ENCODE results near the gene CD274. TPM values are rescaled to one million over a fixed set of nuclear protein-coding genes. Genes with fewer than 3 reads are reported as not detected.

Gene CD274
- total RNA-seq, 1 experiment from 2014 or later = 2.5 TPM

DNA sequence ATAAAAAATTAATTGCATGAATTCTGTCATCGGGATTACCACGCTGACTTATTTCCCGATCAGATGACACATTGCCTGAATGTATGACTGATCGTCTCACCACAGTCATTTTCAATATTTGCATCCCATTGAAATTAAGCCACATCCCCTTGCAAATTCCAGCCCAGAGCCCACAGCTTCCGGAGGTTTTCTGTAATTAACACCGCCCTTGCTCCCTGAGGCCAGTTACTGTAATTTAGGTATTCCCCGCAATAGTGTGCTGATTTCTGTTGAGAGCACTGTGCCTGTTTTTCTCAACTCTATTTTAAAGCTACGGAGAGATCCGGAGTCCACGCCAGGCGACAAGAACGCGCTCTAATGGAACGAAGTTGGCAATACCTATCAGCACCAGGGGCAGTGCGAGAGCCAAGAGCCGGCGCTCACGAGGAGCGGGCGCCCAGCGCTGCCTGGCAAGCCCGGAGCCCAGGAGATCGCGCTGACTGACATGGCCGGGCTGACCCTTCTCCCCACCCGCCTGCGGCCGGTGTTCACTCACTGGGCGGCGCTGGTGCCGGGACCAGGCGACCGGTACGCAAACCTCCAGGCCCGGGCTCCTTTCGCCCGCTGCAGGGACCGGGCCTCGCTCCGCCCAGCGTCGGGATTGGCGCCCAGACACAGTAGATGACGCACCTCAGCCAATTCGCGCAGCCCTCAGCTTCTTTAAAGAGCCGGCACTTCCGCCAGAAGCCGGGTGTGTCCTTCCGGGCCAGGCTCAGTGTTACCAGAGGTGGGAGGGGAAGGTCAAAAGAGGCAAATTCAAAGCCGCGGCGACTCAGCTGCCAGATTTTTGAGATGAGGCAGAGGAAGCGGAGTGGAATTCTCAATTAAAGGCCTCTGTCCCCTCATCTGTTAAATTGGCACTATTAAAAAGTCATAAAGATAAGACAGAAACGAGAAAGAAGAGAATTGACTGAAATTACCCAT is 12.8 kb upstream of the CD274 start, which contains the start of gene PLGRKT:
TSS of gene PLGRKT (minus strand) at position 672 of the 963 bp plus-strand sequence. CDS start 5,948 bp downstream, outside the sequence.
- Histone ChIP-seq H3K4me2 (ENCODE audit: low read length) (peak within 1 kb of the TSS; percentile 77), H3K27me3 (ENCODE audit: insufficient read depth, low read length) (no peaks in the 10 kb centered on the region), H4K20me1 (ENCODE audit: insufficient read depth) (no peaks in the 10 kb centered on the region), H3K9me3 (ENCODE audit: control insufficient read depth in 1 of 2, insufficient read depth in 1 of 2, low read depth in 1 of 2, low read length in 2 of 2) (no peaks in the 10 kb centered on the region), H3K9me2 (ENCODE audit: insufficient read depth) (no peaks in the 10 kb centered on the region), H3K27ac (ENCODE audit: low read depth, low read length) (peak within 1 kb of the TSS; percentile 72), H3K4me3 (replicated peaks in 1 of 2; ENCODE audit: low read depth in 1 of 2, low read length in 2 of 2) (peak within 1 kb of the TSS; percentile 70 to 87), H3K4me1 (ENCODE audit: control insufficient read depth in 1 of 2, insufficient read depth in 2 of 2, low read length in 2 of 2) (peaks cover 12 to 29% of the 10 kb centered on the region in 2 experiments), H3K79me2 (ENCODE audit: insufficient read depth, low read length) (peaks cover 4% of the 10 kb centered on the region; the same call in 1 of the 2 replicates), H2AFZ (ENCODE audit: low read depth, low read length, poor library complexity, severe bottlenecking) (peak within 1 kb of the TSS; percentile 33), H3K36me3 (ENCODE audit: control insufficient read depth in 1 of 2, insufficient read depth in 2 of 2, low read length in 2 of 2) (peaks cover 0 to 7% of the 10 kb centered on the region in 2 experiments; a peak in 1 of 4 replicates), H3K9ac (ENCODE audit: low read length) (peak within 1 kb of the TSS; percentile 76)
- POLR2A ChIA-PET = interaction anchor here (0.5 to 1.9 kb wide), 4 partner anchors 9 to 163 kb away, joined by 3 to 7 read pairs (median 4); partner anchors contain the start of gene CD274
- TSS peak; percentile 79 for BruUV-seq (replicated peaks)
- intact Hi-C loops (cut with micrococcal nuclease) = no loop called here
- RAD21 ChIA-PET (ENCODE audit: low non-redundant PET in 1 of 2, low total read pairs in 2 of 2, uncharacterized antibody in 2 of 2, unreplicated experiment in 2 of 2) = no interaction called here
- CTCF ChIA-PET = interaction anchor here (1.1 to 1.5 kb wide), 3 partner anchors 12 to 251 kb away, joined by 3 to 5 read pairs (median 4); no protein-coding TSS in a partner anchor
- ATAC-seq (peak; percentile 97), DNase-seq (ENCODE audit: low read depth, low spot score) (peak; percentile 80)
- TF ChIP-seq CEBPB (IDR thresholded peaks at IDR 0.05; ENCODE audit: low read depth) (no peak; the same call in 1 of the 2 replicates), ZNF274 (IDR thresholded peaks at IDR 0.05; ENCODE audit: low read depth, low read length) (no peak), POLR2A (IDR thresholded peaks at IDR 0.05; ENCODE audit: borderline replicate concordance, extremely low read depth, insufficient read depth, insufficient read length) (peak; percentile 90), SRF (IDR thresholded peaks at IDR 0.05; ENCODE audit: low read depth) (no peak; the same call in 1 of the 2 replicates), CBX3 (IDR thresholded peaks at IDR 0.05; ENCODE audit: low read depth) (peak; percentile 38; the same call in 1 of the 2 replicates), RAD21 (IDR thresholded peaks at IDR 0.05; ENCODE audit: low read depth) (no peak), ELF1 (IDR thresholded peaks at IDR 0.05; ENCODE audit: borderline replicate concordance, low read depth) (peak; percentile 75), ZFX (IDR thresholded peaks at IDR 0.05) (peak; percentile 95), SP1 (IDR thresholded peaks at IDR 0.05; ENCODE audit: low read depth) (peak; percentile 83), EZH2phosphoT487 (IDR thresholded peaks at IDR 0.05; ENCODE audit: borderline replicate concordance) (no peak), JUND (IDR thresholded peaks at IDR 0.05) (no peak; the same call in 1 of the 2 replicates), POLR2AphosphoS5 (IDR thresholded peaks at IDR 0.05; ENCODE audit: low read depth, low read length) (peak; percentile 96), EZH2 (IDR thresholded peaks at IDR 0.05) (no peak)
- TF ChIP-seq, protein P1, sequence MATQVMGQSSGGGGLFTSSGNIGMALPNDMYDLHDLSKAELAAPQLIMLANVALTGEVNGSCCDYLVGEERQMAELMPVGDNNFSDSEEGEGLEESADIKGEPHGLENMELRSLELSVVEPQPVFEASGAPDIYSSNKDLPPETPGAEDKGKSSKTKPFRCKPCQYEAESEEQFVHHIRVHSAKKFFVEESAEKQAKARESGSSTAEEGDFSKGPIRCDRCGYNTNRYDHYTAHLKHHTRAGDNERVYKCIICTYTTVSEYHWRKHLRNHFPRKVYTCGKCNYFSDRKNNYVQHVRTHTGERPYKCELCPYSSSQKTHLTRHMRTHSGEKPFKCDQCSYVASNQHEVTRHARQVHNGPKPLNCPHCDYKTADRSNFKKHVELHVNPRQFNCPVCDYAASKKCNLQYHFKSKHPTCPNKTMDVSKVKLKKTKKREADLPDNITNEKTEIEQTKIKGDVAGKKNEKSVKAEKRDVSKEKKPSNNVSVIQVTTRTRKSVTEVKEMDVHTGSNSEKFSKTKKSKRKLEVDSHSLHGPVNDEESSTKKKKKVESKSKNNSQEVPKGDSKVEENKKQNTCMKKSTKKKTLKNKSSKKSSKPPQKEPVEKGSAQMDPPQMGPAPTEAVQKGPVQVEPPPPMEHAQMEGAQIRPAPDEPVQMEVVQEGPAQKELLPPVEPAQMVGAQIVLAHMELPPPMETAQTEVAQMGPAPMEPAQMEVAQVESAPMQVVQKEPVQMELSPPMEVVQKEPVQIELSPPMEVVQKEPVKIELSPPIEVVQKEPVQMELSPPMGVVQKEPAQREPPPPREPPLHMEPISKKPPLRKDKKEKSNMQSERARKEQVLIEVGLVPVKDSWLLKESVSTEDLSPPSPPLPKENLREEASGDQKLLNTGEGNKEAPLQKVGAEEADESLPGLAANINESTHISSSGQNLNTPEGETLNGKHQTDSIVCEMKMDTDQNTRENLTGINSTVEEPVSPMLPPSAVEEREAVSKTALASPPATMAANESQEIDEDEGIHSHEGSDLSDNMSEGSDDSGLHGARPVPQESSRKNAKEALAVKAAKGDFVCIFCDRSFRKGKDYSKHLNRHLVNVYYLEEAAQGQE (IDR thresholded peaks at IDR 0.05; ENCODE audit: low read depth) = no peak
- TF ChIP-seq, protein P2, sequence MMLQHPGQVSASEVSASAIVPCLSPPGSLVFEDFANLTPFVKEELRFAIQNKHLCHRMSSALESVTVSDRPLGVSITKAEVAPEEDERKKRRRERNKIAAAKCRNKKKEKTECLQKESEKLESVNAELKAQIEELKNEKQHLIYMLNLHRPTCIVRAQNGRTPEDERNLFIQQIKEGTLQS (IDR thresholded peaks at IDR 0.05) = no peak
- TF ChIP-seq, protein P3, sequence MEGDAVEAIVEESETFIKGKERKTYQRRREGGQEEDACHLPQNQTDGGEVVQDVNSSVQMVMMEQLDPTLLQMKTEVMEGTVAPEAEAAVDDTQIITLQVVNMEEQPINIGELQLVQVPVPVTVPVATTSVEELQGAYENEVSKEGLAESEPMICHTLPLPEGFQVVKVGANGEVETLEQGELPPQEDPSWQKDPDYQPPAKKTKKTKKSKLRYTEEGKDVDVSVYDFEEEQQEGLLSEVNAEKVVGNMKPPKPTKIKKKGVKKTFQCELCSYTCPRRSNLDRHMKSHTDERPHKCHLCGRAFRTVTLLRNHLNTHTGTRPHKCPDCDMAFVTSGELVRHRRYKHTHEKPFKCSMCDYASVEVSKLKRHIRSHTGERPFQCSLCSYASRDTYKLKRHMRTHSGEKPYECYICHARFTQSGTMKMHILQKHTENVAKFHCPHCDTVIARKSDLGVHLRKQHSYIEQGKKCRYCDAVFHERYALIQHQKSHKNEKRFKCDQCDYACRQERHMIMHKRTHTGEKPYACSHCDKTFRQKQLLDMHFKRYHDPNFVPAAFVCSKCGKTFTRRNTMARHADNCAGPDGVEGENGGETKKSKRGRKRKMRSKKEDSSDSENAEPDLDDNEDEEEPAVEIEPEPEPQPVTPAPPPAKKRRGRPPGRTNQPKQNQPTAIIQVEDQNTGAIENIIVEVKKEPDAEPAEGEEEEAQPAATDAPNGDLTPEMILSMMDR (IDR thresholded peaks at IDR 0.05 in 2 of 3, conservative IDR thresholded peaks at IDR 0.05 in 1 of 3; ENCODE audit: borderline replicate concordance in 1 of 3, insufficient read depth in 1 of 3, low read depth in 2 of 3, low read length in 2 of 3) = peak in 1 of 3 experiments; percentile 20; a peak in 1 of 6 replicates
- TF ChIP-seq, protein P4, sequence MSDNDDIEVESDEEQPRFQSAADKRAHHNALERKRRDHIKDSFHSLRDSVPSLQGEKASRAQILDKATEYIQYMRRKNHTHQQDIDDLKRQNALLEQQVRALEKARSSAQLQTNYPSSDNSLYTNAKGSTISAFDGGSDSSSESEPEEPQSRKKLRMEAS (IDR thresholded peaks at IDR 0.05) = peak; percentile 55
- TF ChIP-seq, protein P5, sequence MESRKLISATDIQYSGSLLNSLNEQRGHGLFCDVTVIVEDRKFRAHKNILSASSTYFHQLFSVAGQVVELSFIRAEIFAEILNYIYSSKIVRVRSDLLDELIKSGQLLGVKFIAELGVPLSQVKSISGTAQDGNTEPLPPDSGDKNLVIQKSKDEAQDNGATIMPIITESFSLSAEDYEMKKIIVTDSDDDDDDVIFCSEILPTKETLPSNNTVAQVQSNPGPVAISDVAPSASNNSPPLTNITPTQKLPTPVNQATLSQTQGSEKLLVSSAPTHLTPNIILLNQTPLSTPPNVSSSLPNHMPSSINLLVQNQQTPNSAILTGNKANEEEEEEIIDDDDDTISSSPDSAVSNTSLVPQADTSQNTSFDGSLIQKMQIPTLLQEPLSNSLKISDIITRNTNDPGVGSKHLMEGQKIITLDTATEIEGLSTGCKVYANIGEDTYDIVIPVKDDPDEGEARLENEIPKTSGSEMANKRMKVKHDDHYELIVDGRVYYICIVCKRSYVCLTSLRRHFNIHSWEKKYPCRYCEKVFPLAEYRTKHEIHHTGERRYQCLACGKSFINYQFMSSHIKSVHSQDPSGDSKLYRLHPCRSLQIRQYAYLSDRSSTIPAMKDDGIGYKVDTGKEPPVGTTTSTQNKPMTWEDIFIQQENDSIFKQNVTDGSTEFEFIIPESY (IDR thresholded peaks at IDR 0.05; ENCODE audit: extremely low read depth, insufficient replicate concordance, low read length) = no peak
